NCI-H345 (cell line): Measurements from ENCODE around the gene RESF1.

Experiments
- DNase-seq: peaks from one replicate; lab custom pipeline; 2025; lab: John Stamatoyannopoulos, UW

The RESF1 gene

GRCh38 chr12:31961137-31961536, 1.9 kb downstream of the RESF1 start:
- DNase-seq, result no peak

GRCh38 chr12:31962076-31962475, 2.9 kb downstream of the RESF1 start:
- no peak for DNase-seq

DNA sequence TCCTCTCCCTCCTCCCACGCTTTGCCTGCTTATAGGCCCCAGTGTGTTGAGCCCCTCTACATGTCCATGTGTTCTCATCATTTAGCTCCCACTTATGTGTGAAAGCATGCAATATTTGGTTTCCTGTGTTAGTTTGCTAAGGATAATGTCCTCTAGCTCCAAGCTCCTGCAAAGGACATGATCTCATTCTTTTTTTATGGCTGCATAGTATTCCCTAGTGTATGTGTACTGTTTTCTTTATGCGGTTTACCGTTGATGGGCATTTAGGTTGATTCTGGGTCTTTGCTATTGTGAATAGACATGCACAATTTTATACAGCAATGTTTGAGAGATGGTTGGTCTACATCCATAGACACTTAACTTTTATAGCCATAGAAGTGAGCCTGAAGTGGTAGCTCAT, 5.1 kb downstream of the RESF1 start:
- no peak for DNase-seq

- no peak for DNase-seq
These were observed 5.9 kb downstream of the RESF1 start for GRCh38 chr12:31965090-31965489.

- no peak for DNase-seq
These were observed 7.5 kb downstream of the RESF1 start for GRCh38 chr12:31966558-31967205.

DNA sequence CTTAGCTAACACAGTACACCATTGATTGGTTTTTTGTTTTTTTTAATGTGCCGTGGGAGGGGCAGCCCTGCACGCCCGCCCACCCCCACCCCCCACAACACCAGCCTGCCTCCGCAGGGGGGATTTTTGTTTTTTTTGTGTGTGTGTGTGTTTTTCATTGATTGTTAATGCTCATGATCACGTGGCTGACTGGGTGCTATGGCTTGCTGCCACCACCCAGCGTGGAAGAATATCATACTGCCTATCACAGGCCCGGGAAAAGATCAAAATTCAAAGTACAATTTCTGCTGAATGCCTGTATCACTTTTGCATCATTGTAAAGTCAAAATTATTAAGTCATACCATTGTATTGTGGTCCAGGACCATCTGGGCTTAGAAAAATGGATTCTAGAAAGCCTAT, 8.3 kb downstream of the RESF1 start:
- DNase-seq, result no peak

- no peak for DNase-seq
These were observed 11.0 kb downstream of the RESF1 start for GRCh38 chr12:31970199-31970598.

DNA sequence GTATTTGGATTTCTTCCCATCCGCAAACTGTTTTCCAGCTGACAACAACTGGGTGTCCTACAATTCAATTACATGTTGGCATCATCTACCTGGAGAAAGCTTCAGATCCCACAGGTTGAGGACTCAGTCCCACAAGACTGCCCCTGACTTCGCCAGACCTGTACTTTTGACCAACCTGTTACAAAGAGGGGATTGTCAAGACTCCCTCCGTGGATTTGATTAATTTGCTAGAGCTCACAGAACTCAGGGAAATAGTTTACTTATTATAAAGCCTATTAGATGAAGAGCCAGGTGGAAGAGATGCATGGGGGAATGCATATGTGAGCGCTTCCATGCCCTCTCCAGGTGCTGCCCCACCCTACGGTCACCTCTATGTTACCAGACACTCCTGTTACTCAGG, 14.6 kb downstream of the RESF1 start:
- no peak for DNase-seq

DNA sequence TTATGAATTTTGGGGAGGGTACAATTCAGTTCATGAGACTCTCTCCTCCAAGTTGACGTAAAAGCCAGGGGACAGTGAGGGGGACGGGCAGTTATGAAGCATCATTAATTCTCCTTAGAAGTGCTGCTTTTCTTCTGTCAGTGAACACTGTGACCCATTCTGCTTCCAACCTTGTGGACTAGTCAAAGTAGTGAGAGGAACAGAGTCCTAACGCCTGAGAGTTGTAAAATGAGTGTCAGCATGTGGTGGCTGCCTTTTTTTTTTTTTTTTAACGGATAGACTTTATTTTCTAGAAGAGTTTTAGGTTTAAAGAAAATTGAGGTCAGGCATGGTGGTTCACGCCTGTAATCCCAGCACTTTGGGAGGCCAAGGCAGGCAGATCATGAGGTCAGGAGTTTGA, 15.5 kb downstream of the RESF1 start:
- no peak for DNase-seq

GRCh38 chr12:31984806-31985591, 25.8 kb downstream of the RESF1 start:
- DNase-seq, result no peak

GRCh38 chr12:31985832-31986231, 26.6 kb downstream of the RESF1 start:
- no peak for DNase-seq

- DNase-seq, result no peak
These were observed 30.6 kb downstream of the RESF1 start for GRCh38 chr12:31989571-31990362.

DNA sequence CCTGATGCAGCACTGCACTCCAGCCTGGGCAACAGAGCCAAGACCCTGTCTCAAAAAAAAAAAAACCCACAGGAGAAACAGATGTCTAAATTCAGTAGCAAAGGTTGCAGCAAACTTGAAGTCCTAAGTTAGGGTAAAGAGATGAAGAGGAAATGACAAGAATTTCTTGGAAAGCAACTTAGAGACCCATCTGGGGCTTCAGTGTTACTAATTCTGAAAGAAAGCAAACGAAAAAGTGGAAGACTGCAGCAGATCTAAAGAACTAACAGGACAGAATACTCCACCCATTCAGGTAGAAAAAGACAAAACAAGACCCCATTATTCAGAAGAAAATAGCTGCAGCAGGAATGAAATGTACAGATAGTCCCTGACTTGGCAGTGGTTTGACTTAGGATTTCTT, 31.9 kb downstream of the RESF1 start:
- DNase-seq, result no peak

- no peak for DNase-seq
These were observed 32.6 kb downstream of the RESF1 start for GRCh38 chr12:31991815-31992214.

DNA sequence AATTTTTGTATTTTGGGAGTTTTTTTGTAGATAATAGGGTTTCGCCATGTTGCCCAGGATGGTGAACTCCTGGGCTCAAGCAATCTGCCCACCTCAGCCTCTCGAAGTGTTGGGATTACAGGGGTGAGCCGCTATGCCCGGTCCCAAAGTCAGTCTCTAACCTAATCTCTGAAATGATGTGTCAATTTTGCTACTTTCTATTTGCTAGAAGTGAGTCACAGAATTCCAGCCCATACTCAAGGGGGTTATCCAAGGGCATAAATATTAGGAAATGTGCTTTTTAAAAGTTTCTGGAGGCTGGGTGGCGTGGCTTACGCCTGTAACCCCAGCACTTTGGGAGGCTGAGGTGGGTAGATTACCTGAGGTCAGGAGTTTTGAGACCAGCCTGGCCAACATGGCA, 40.5 kb downstream of the RESF1 start:
- DNase-seq, result no peak

DNA sequence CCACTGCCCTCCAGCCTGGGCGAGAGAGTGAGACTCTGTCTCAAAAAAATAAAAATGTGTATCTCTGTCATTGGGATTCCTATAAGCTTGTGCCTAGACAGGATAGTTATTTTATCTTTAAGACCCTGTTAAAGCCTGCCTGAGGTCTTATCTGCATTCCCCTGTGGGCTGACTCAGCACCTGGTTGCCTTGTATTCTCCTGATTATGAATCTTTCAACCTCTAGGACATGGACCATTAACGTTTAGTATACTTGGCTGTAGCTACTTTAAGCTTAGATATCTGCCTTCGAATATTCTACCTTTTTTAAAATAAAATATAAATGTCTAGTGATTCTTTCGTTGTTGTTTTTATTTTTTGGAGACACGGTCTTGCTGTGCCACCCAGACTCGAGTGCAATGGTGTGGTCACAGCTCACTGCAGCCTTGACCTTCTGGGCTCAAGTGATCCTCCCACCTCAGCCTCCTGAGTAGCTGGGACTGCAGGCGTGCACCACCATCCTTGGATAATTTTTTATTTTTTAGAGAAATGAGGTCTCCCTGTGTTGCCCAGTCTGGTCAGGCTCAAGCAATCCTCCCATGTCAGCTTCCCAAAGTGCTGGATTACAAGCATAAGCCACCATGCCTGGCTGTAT, 41.3 kb downstream of the RESF1 start:
- DNase-seq, result no peak

- no peak for DNase-seq
These were observed 43.8 kb downstream of the RESF1 start for GRCh38 chr12:32002848-32003493.

DNA sequence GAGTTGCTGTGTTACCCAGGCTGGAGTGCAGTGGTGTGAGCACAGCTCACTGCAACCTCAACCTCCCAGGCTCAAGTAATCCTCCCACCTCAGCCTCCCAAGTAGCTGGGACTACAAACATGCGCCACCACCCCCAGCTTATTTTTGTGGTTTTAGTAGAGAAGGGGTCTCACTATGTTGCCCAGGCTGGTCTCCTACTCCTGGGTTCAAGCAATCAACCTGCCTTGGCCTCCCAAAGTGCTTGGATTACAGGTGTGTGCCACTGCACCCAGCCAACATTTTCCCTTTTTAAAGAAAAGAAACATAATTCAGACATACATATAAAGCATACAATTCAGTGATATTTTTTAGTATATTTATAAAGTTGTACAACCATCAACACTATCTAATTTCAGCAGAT, 44.4 kb downstream of the RESF1 start:
- DNase-seq, result no peak

GRCh38 chr12:32005496-32006125, 46.4 kb downstream of the RESF1 start:
- DNase-seq, result no peak
